ENCODE data around the gene NAV2.

NAV2 gene

GRCh38 chr11:19808076-19808911, 95.7 kb downstream of the NAV2 start:
- DNase-seq (ENCODE audit: low read depth, low spot score) = no peak

GRCh38 chr11:19810852-19811251, 98.2 kb downstream of the NAV2 start:
- DNase-seq (ENCODE audit: low read depth, low spot score) = no peak

- no peak for DNase-seq (ENCODE audit: low read depth, low spot score)
Observed at GRCh38 chr11:19811380-19811779, 98.7 kb downstream of the NAV2 start.

DNA sequence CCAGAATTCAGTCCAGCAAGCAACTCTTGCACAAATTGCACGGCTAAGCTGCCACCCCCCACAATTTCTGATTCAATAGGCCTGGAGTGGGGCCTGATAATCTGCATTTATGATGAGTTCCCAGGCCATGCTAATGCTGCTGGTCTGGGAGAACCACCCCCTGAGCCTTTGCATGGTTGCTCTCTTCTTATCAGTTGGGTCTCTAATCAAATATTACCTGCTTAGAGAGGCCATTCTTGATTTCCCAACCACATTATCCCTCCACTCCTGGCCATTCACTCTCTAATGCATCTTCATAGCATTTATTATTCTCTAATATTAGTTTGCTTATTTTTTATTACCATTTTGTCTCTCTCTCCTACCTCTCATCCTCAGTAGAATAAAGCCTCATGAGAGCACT, 99.5 kb downstream of the NAV2 start:
- no peak for DNase-seq (ENCODE audit: low read depth, low spot score)

- DNase-seq (ENCODE audit: low read depth, low spot score) = no peak
Observed at GRCh38 chr11:19812710-19813109, 100.1 kb downstream of the NAV2 start.

GRCh38 chr11:19813158-19813879, 100.7 kb downstream of the NAV2 start:
- DNase-seq (ENCODE audit: low read depth, low spot score) = no peak

DNA sequence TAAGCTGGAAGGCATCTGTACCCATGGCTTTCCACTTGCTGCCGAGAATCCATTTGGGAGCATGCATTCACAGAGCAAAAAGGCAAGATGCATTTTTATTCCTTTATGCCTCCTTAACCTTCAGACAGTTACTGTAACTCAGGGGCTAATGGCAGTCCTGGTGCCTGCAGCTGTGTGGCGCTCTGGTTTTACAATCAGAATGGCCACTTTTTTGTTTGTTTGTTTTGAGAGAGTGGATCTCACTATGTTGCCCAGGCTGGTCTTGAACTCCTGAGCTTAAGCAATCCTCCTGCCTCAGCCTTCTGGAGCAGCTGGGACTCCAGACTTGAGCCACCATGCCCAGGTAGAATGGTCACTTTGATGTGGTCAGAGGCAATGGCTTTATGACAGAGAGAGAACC, 101.8 kb downstream of the NAV2 start:
- no peak for DNase-seq (ENCODE audit: low read depth, low spot score)

DNA sequence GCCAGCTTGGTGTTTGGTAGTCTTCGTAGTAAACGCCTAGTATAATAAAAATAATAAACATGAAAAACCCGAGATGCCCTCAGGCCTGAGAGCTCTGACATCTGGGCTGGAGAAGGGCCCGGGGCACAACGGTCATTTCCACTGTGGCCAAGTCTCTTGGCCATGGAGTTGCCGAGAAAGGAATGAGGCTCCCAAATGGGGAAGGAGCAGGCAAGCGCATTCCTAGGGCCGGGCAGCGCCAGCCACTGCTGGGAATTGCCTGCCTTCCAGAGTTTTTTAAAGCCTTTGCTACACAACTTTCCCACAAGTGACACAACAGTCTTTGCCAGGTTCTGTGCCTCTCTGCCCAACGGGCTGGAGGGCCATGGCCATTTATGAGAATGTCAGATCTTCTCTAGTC, 103.4 kb downstream of the NAV2 start:
- DNase-seq (ENCODE audit: low read depth, low spot score) = no peak

GRCh38 chr11:19816817-19817216, 104.2 kb downstream of the NAV2 start:
- DNase-seq (ENCODE audit: low read depth, low spot score) = no peak

DNA sequence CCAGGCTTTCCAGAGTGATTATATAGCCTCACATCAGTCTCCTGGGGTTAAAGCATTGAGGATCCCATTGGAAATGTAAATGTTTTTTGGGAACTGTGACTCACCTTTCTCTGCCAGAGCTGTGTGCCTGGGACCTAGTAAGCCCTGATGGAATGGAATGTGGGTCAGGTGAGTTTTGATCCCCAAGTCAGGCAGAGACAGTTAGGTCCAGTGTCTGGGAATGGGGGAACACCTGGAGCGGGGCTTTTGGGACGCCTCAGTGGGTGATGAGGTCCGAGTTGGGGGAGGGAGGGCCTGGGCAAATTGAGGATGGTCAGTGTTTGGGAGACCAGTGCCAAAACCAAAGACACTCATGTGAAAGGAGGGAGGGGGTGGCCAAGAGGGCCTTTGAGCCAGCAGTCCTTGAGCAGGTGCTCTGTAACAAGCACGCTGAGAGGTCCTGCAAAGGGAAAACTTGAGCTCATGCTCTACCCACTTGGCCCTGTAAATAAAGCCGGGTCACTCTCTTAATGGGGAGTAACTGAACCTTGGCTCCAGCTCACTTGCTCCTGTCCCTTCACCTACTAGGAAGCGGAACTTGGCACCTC, 104.7 kb downstream of the NAV2 start:
- DNase-seq (ENCODE audit: low read depth, low spot score) = no peak

DNA sequence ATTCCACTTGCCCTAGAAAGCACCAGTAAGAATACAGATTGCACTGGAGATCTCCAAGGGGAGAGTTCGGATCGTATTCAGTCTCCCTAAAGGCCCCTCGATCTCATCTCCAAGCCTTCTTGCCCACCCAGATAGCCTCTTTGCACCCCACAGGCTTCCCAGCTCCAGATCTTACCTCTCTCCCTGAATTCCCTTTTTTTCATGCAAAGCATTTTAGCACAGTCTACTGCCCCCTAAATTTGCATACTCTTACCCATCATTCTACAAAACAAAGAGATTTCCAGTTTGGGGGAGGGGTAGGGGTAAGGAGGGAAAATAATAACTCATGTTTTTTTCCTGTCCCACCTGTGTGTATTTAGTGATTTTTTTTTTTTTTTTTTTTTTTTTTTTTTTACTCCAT, 105.2 kb downstream of the NAV2 start:
- no peak for DNase-seq (ENCODE audit: low read depth, low spot score)

DNA sequence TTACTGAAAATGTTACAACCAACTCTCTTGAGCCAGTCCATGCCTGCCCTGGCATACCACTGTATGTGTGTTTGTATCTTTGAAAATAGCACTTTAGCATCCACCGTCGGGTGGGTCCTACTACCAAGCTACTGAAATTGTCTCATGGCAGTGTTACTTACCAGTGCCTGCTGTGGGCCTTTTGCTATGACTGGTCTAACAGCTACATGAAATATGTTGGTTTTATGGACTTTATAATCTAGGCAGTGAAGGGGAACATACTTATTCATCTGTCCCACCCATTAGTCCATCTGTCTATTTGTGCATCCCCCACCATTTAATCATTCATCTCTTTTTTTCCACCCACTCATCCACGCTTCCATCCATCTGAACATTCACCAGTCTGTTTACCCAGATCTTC, 106.0 kb downstream of the NAV2 start:
- DNase-seq (ENCODE audit: low read depth, low spot score) = no peak

GRCh38 chr11:19819148-19819547, 106.5 kb downstream of the NAV2 start:
- DNase-seq (ENCODE audit: low read depth, low spot score) = no peak

DNA sequence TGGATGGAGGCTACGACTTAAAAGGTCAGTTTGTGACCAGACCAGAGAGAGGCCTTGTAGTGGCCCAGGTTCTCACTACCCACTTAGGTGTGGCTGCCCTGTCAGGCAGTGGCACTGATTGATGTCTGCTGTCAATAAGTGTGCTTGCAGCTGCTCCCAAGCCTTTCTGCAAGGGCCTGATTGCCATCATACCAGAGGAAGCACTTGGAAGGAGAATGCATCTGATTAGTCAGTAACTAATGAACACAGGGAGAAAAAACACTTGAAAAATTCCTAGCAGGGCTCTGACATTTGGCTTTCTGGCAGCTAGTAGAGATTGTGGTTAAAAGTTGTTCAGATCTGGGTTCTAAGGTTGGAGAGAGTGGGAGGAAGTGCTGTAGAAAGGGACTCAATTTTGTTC, 107.5 kb downstream of the NAV2 start:
- no peak for DNase-seq (ENCODE audit: low read depth, low spot score)

DNA sequence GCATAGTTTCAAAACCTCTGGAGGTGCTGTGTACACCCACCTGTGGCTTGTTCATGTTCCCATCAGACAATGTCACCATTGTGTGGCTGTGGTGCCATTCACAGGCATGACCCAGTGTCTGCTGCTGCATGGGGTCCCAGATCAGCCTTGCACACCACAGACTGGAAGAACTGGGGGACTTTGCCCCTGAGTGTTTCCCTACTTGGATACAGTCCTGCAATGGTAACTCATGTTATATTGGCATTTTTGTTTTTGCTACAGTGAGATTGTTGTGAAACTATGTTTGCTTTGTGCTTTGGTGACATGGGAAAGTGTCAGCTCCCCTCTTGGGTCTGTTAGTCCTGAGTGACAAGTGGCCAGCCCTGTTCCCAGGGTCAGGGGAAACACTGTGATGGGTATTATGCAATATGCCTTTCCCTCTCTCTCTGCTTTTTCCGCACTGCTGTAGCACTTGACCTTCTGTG, 108.8 kb downstream of the NAV2 start:
- no peak for DNase-seq (ENCODE audit: low read depth, low spot score)

DNA sequence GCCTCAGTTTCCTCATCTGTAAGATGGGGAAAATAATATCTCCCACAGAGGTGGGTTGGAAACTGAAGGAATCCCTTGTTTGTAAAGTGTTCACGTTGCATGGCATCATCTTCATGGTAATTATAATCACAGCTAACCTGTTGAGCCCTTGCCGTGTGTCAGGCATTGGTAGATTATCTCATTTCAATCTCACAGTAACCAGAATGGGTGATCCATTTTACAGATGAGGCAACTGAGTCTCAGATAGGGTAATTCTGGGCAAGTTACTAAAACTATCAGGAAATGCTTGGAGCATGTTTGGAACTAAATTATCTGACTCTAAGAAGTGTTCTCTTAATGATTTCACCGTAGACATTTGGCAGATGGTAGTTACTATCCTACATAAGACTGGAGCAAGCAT, 109.4 kb downstream of the NAV2 start:
- no peak for DNase-seq (ENCODE audit: low read depth, low spot score)

DNA sequence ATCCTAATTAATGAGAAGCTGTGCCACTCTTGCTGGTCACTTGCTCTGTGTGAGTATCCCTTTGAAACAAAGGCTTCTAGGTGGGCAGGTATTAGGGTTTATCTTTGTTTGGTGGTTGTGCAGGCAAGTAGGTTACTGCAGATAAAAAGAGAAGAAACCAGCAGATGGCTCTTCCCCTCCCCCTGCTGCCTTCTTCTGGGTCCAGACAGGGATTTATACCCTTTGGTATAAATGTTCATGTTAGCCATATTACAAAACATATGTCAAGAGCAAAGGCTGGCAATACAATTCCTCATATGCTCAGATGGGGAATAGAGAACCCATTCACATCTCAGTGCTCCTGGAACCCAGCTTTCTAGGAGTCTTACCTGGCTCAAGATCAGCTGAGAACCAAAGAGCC, 109.9 kb downstream of the NAV2 start:
- DNase-seq (ENCODE audit: low read depth, low spot score) = no peak

- DNase-seq (ENCODE audit: low read depth, low spot score) = no peak
Observed at GRCh38 chr11:19826606-19827005, 114.0 kb downstream of the NAV2 start.

- DNase-seq (ENCODE audit: low read depth, low spot score) = no peak
Observed at GRCh38 chr11:19827399-19828135, 114.9 kb downstream of the NAV2 start.

DNA sequence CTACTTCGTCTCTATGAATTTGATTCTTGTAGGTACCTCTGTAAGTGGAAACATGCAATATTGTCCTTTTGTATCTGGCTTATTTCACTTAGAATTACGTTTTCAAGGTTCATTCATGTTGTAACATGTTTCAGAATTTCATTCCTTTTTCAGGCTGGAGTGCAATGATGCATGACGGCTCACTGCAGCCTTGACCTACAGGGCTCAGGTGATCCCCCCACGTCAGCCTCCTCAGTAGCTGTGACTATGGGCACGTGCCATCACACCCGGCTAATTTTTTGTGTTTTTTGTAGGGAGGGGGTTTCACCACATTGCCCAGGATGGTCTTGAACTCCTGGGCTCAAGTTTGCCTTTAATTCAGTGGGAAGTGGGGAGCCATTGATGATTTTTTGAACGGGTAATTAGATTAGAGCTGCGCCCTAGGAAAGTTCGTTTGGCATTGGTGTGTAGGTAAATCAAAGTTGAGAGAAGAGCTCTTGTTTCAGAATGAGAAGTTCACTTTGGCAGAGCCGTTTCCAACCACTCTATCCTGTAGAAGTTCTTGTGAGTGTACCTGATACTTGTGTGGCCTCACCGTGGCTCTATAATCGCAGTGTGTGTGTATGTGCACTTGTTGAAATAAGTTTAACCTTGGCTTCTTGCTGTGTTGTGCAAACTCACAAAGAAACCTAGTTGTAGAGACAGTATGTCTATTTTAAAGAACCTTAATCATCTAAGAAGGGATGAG, 115.9 kb downstream of the NAV2 start:
- DNase-seq (ENCODE audit: low read depth, low spot score) = no peak

DNA sequence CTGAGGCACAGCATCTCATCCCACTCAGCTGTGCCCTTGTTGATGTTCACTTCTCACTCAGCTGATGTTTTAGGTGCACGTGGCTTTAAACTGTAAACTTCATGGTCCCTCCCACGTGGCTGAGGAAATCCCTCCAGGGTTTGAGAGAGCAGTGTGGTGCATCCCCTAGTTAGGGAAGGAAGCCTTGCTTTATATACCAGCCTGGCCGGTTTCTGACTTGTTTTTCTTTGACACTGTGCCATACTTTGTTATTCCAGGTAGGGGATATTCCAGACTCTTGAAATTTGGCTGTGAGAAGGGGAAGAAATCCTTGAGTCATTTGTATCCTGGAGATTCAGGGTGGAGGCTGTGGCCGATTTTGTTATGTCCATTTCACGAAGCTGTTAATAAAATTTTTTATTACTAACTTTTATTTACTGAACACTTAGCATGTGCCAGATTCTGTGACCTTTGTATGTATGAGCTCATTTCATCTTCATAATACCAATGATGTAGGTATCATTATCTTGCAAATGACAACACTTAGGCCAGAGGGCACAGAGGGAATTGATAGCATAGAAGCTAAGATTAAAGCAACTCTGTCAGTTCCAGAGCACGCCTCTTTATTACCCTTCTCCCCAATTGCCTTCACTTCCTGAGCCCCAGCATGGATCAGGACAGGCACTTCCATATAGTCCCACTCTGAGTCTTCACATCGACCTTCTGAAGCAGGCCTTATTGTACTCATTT, 116.6 kb downstream of the NAV2 start:
- DNase-seq (ENCODE audit: low read depth, low spot score) = no peak
